Endometrium (tissue), 2 donors: ENCODE measurements around the gene GRID1.

Experiments used
- FAIRE-seq: peaks from 2 replicates; lab custom pipeline; 2012; peaks lifted over from hg19 to GRCh38; lab: Jason Lieb, UNC
- donor health status: control.
- donor health status: control.

Gene GRID1

DNA sequence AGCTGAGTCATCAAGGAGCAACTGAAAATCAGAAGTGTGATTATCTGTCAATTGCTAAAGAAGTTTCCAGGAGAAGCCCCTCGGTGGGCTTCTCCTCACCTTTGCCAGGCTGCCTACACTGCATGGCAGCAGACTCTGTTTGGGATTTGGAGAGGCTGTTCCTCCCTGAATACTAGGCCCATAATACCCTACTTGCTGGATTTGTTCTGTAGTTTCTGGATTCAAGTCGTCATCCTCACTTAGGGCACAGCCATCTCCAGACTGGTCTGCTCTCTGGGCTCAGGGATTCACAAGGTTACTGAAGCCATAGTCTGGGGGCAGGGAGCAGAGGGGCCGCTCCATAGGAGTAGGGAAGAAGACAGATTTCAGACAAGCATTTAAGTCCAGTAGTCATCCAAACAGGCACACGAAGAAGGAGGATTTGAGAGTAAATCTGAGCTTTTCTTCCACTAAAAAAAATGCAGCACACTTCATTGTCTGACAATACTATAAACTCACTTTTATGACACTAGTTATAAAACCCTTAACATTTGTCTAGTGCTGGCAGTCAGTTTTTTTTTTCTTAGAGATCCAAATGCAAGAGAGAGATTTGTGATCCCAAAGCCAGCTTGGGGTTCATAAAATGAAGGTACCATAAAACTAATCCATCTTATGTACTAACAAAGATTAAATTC, 723.3 kb downstream of the GRID1 start:
- FAIRE-seq = no peak

DNA sequence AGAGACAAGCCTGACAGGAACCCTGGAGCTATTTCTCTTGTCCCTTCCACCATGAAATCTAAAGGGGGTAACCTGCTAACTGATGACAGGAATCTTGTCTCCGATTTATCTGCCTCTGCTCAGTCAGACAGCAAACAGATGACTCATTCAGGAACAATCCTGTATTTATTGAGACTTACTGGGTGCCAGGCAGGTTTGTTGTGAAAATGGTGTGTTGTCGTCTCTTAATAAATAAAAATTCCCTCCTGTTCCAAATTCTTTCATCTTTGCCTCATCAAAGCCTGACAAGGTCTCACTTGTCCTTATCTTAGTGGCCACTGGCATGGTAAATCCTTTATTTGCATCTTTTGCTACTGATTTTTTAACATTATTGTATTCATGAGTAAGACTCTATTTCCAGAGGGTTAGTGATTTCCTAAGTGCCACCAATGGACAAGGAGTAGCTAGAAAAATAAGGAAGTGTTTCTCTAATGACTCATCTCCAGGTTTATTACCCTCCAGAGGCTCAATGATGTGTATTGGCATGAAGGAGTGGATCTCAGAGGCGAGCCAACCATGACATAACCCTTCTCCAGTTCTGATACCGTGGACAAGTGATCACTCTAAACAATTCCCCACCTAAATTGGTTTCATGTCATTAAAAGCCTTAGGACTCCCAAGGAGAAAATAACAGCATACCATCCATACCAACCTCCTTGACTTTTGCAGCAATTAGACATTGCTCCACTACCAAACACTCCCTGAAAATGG, 724.0 kb downstream of the GRID1 start:
- no peak for FAIRE-seq

DNA sequence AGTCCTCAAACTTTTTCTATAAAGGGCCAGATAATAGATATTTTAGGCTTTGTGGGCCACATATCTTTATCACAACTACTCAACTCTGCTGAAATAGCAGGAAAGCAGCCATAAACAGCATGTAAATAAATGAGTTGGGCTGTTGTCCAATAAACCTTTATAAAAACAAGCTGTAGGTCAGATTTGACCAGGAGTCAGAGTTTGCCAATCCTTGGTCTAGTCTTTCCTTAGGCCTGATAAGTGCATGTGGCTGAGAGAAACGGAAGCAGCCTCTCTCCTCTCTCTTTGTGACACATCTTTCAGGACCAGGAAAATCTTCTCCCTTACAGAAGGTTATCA, 724.5 kb downstream of the GRID1 start:
- FAIRE-seq = no peak

DNA sequence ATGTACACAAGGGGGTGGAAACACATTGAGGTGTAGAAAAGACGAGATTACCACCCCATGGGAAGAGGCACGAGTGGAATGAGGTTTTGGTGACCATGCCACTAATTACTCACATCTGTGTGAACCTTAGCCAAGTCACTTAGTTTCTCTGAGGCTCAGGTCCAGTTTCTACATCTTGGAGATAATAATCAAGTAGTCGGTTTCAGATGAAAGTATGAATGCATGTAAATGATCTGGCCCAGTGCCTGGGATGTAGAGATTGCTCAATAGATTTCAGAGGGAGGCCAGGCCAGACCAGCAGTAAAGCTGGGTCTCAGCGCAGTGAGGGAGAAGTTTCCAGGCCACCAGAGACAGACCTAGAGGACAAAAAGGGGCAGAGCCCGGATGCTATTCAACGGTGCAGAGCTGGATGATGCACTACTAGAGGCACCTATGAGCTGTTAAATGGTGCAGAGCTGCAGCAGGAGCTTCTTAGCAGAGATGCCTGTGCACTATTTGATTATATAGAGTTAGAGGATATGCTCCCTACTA, 725.1 kb downstream of the GRID1 start:
- no peak for FAIRE-seq

DNA sequence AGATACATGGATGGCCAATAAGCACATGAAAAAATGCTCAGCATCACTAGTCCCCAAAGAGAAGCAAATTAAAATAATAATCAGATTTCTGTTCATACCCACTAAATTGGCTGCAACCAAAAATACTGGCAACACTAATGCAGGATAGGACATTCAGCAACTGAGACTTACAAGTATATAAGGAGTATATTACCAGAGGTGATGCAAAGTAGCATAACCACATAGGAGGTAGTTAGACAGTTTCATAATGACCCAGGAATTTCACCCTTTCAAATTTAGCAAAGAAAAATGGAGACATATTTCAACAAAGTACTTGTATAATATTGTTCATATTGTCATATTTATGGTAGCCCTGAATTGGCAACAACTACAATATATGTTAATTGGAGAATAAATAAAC, 727.8 kb downstream of the GRID1 start:
- no peak for FAIRE-seq

DNA sequence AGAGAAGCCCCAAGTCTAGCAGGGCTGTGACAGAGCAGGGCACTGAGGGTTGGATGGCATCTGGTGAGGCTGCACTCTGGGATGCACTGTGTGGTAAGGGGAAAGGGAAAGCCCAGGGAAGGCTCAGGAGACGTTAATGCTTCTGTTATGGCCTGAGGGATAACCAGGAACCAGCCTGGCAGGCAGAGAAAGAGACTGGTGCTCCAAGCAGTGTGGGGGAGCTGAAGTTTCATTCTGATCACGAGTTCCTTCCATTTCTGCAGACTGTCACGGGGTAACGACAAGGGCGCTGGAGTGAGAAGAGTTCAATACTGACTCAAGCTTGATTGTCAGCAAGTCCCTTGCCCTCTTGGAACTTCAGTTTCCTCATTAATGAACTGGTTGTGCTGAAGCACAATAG, 730.9 kb downstream of the GRID1 start:
- FAIRE-seq = no peak

DNA sequence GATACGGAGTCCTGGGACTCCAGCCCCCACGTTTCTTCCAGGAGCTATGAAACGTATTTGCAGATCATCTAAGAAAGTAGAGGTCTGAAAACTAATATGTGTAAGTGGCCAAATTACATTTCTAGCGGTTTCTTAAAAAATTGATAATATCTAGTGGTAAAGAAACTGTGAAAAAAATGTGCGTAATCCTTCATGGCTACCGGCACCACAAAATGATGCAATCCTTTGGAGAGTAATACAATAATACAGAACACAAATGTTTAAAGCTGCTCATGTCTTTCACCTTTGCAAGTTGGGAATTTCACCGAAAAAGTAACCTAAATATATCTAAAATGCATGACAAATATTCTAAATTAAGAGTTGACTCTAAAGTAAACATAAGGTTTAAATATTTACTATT, 742.1 kb downstream of the GRID1 start:
- FAIRE-seq = no peak

DNA sequence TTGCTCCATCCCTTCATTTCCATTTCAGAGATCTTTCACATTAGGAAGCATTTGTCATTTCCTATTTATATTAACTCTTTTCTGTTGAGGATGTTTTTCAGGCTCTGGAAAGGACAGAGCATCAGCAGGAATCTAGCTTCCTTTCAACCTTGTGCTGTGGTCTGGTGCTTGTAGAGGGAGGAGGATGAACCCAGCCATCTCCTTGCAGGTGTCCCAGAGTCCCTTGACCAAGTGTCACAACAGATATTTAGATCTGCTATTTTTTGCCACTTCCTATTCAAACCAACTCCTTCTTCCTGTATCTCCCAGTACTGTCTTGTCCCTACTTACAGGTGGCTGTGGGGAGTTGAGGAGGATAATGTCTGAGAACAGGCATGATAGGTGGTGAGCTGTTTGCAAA, 742.8 kb downstream of the GRID1 start:
- no peak for FAIRE-seq

DNA sequence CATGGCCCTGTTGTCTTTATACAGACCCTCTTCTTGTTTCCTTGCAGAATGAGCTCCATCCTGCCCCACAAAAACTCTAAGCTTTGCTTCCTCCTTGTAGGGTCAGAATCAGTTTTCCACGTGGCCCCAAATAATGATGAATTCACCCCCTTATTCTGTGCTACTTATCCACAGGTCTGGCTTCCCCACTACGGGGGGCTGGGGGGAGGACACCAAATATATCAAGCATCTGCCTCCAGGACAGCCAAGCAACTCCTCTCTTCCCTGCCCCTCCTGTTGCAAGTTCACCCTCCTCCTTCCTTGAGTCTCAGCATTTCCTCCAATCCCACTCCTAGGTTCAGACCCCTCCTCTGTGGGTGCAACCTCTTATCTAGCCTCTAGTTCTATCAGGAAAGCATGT, 743.3 kb downstream of the GRID1 start:
- no peak for FAIRE-seq

DNA sequence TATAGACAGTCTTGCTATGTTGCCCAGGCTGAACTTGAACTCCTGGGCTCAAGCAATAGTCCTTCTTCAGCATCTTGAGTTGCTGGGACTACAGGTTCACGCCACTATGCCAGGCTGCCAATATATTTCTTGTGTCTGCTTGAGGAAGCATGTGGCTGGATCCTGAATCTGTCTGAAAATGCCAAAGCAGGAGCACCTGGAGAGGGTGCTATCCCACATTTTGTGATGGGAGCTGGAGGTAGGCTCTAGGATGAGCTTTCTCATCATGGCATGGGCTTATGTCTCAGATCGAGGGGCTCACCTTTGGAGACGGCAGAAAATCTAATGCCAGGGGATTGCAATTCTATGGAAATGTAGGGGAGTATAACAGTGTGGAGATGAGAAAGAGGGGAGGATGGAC, 744.2 kb downstream of the GRID1 start:
- no peak for FAIRE-seq

DNA sequence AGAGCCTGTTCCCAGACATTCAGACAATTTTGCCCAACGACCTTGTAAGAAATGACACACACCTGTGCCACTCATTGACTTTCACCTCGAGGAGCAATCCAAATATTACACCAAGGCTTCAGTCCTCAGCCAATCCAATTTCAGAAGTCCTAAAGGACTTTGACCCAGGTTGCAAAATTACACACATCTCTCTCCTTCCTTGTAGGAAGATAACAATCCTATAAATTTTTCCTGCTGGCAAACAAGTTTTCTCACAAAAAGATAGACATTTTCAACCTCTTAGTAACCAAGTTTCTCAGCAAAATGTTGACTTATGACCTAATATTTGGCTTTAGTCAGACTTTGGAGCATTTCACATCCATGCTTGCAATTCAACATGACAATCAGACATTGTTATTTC, 745.0 kb downstream of the GRID1 start:
- FAIRE-seq = no peak

DNA sequence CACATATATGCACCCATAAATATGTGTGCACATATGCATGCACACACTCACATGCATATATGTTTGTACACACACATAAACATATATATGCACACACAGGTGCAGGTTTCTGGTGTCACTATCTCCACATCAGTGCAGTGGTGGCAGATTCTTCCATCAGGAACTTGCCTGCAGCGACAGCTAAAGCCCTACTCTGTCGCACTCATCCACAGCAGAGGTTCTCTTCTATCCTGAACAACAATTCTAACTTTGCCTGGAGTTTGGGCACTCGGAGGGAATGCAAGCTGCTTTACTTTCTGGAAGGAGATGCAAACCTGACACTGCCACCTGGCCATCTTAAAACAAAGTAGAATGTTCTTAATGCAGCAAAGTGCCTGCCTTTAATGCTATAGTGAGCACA, 745.8 kb downstream of the GRID1 start:
- no peak for FAIRE-seq

DNA sequence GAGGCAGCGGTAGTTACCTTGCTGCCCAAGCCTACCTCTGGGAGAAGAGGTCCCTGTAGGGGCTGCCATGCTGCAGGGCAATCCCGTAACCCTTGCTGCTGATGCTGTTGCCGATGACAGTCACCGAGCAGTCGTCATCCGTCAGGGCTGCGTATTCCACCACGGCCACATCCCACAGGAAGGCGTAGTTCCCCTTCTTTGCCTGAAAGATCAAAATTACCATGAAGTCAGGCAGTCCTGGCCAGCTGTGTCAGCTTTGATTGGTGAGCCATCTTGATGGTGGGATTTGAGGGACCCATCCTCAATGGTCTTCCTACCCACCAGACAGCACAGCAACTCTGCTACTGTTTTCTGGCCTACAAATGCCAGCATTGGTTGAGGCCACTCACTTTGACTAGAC, 746.8 kb downstream of the GRID1 start:
- FAIRE-seq = no peak

DNA sequence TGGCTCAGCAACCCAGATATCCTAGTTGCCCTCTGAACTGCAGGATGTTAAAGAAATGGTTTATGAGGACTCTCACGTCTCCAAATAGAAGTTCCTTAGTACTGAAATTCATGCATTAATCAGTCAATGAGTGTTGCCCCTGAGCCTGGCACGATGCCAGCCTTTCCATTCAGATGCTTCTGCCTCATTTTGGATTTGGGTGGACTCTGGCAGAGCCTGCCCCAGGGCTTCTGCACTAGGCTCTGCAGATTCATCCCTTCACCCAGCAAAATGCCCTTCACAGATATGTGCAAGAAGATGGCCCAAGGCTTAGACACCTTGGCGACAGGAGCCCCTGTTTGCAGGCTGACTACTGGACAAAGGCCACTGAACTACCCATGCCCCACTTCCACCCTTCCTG, 747.8 kb downstream of the GRID1 start:
- FAIRE-seq = no peak

DNA sequence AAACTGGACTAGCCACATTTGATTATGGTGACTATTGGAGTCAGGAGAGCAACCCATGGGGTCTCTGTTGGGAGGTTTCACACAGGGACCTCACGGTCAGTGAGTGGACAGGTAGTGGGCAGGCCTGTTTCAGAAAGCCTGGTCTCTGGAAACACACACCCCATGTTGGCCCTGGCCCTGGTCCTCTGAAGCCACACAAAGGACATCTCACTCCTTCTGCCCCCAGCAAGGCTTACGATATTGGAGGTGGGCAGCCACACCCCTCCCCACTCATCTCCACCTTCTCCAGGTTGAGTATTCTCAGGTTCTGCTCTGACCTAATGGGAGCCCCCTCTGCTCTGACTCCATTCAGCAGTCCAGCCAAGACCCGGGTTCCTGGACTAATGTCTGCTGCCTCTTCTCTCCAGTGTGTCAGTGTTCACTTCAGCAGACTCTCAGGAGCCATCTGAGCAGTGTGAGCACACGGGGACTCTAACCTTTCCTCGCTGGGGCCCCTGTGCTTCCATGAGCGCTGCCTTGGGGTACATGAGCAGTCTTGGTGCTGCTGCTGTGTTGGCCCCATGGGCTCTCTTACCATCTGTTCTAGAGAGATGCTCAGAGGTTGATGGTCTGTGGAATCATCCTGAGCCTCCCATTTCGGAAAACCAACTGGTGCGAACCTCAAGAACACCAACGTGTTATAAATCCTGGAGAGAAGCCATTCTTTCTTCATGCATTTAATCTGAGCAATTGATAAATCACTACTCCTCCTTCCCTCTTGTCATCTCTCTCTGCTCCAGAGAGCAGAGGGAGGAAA, 748.6 kb downstream of the GRID1 start:
- no peak for FAIRE-seq

DNA sequence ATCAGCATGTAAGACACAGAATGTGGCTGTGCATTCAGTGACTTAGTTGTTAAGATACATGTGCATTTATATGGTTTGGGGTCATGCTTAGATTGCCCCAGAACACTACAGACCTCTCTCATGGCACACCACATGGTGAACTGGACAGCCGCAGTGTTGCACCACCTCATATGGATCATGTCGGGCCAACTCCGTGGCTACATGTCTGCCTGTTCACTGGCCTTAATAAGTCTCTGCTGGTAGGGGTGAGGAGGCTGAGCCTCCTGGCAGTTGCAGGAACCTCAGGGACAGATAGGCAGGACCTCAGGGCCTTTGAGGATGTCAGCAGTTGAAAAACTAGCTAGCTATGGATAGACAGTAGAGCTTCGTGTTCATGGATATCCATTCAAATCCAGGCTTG, 751.0 kb downstream of the GRID1 start:
- no peak for FAIRE-seq

DNA sequence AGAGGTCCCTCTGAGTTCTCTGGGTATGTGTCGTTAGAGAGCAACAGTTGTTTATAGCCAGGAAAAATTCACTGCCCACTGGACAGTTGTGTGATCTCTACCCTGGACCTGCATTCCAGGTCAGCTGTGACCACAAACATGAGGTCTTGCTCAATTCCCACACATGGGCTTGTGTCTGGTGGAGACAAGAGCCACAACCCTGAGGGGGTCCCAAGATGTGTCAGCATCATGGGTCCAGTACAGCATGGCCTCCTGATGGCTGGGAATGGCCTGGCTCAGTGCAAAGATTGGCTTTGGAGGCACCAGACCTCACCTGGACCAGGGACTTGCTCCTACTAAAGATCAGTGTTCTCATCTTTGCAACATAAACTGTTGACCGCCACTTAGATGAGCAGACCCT, 751.6 kb downstream of the GRID1 start:
- FAIRE-seq = no peak

DNA sequence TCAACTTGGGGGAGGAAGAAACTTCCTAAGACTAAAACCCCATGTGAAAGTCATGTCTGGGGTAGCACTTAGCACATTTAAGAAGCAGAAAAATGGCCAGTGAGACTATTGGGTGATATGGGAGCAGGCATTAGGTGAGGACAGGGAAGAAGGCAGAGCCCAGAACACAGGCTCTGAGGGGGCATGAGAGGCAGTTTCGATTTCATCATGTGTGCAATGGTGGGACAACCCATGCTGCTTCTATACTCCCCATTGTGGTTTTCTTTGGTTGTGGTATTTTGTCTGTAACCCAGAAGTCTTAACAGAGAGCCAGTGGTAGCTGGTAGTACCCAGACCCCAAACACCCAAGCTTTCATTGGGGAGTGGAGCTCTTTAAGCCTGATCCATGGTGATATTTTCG, 752.0 kb downstream of the GRID1 start:
- no peak for FAIRE-seq

DNA sequence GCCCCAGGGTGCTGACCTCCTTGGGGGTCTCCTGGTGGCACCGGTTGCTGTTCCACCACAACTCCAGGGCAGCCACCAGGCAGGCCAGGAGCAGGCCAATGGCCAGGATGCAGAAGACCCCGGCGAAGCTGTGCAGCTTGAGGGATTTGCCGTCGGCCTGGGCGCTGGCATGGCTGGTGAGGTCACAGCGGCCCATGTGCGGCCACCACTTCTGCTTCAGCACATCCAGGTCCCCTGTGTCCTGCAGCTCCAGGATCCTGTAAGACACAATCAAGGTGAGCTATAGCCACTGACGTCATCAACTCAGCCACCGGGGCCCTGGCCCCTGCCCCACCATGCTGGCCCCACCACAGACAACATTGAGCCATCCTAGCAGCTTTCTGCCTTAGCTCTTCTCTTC, 753.2 kb downstream of the GRID1 start:
- no peak for FAIRE-seq

DNA sequence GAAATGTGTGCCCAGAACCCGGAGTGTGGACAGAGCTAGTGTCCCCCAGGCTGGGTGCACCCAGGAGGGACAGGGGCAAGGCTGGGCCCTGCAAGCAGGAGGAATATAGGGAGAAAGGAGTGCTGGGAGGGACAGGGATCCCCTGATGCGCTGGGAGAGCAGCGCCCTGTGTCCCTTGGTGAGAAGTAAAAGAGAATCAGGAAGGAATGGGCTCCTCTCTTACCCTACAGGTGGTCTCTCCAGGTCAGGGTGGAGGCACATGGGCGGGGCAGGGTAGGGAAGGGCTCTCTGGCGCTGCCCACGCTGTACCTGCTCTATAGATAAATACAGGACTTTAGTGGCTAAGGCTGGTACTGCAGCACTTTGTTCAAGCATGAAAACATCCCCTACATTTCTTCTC, 753.8 kb downstream of the GRID1 start:
- no peak for FAIRE-seq

DNA sequence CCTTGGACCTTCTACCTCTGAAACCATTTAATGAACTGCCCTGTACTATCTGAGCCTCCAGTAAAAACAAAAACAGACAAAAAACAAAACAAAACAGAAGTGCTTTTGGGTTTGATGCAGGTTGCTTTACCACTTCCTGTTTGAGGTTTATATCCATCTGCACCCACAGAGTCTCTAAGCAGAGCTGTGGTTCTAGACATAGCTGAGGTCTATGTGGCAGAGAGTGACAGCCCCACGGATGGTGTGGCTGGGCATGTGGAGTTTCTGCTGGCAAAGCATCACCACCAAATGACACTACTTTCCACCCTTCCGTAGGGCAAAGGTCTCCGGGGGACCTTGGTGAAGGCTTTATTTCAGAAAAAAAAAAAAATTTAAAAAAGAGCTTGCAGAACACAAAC, 754.2 kb downstream of the GRID1 start:
- FAIRE-seq = no peak

DNA sequence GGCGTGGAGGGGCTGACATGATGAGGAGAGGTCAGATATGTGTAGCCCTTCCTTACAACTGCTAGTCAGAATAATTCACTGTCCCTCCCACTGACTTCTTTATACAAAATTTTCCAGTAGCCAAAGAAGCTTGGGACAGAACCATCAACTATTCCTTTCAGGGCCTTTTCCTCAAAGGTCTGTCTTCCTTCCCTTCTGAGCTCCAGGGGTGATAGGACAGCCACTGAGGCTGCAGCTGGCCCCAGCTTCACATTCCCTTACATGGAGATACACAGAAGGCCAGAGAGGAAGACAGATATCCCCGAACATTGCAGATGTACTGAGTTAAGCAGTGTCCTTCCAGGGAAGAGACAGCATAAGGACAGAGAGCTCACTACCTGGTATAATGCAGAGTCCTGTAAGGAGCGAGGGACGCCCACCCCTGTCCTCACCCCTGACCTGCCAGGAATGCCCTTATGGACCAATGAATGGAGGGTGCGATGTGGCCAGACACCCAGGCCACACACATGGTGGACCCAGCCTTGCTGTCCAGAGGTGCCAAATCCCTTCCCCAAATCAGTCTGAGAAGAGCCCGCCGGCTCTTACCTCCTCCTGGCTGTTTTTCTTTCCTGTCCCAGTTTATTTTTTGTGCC, 754.7 kb downstream of the GRID1 start:
- FAIRE-seq = no peak
